ENCODE data around the gene TRNAU1AP.
A peak's percentile ranks its signal among the peaks of the same experiment; 100 is the strongest.
"Not testable (repeated sequence)": the region's sequence is repeated elsewhere in the genome, so short reads cannot be mapped to it uniquely, and the experiment has no call there.

TRNAU1AP gene

GRCh38 chr1:28592321-28593071 lies 39.6 kb downstream of the TRNAU1AP start:
- H3K9me3 Mint-ChIP-seq, result no peaks in the 10 kb centered on the region
- peak; percentile 70 for ATAC-seq (replicated peaks)
- peak overlapping the region in 1 of 2 donors; percentile 41 for H3K27ac Mint-ChIP-seq
- peaks cover 0 to 6% of the 10 kb centered on the region in 2 donors for H3K4me1 Mint-ChIP-seq (ENCODE audit: low read depth in 2 of 2)
- H3K27me3 Mint-ChIP-seq, result peaks cover 0 to 9% of the 10 kb centered on the region in 2 donors
- H3K36me3 Mint-ChIP-seq (ENCODE audit: insufficient read depth), result no peaks in the 10 kb centered on the region
- no peak for DNase-seq
- H3K4me3 Mint-ChIP-seq, result peak overlapping the region; percentile 74 to 79

GRCh38 chr1:28593988-28594356 lies 41.1 kb downstream of the TRNAU1AP start:
- not testable (repeated sequence) for H3K4me1 Mint-ChIP-seq (ENCODE audit: low read depth in 2 of 2); H3K27me3 Mint-ChIP-seq; H3K27ac Mint-ChIP-seq

GRCh38 chr1:28594686-28595411 lies 42.0 kb downstream of the TRNAU1AP start:
- H3K36me3 Mint-ChIP-seq (ENCODE audit: insufficient read depth); ATAC-seq (replicated peaks); H3K27me3 Mint-ChIP-seq; H3K4me3 Mint-ChIP-seq; DNase-seq; H3K27ac Mint-ChIP-seq; H3K9me3 Mint-ChIP-seq; H3K4me1 Mint-ChIP-seq (ENCODE audit: low read depth in 2 of 2): not testable (repeated sequence)

More at GRCh38 chr1:28593988-28594356, 41.1 kb downstream of the TRNAU1AP start:
- not testable (repeated sequence) for DNase-seq; H3K36me3 Mint-ChIP-seq (ENCODE audit: insufficient read depth); H3K9me3 Mint-ChIP-seq; H3K4me3 Mint-ChIP-seq; ATAC-seq (replicated peaks)

GRCh38 chr1:28595412-28596191 lies 42.7 kb downstream of the TRNAU1AP start:
- DNase-seq (no peak), ATAC-seq (replicated peaks) (no peak)
- no peak overlapping the region for H3K27ac Mint-ChIP-seq
- H3K27me3 Mint-ChIP-seq, result peaks cover 0 to 9% of the 10 kb centered on the region in 2 donors
- peaks cover 0 to 6% of the 10 kb centered on the region in 2 donors for H3K4me1 Mint-ChIP-seq (ENCODE audit: low read depth in 2 of 2)
- H3K9me3 Mint-ChIP-seq, result no peaks in the 10 kb centered on the region
- H3K36me3 Mint-ChIP-seq (ENCODE audit: insufficient read depth), result no peaks in the 10 kb centered on the region
- H3K4me3 Mint-ChIP-seq, result no peak overlapping the region

- H3K4me3 Mint-ChIP-seq, H3K27me3 Mint-ChIP-seq: not testable (repeated sequence)
Measured at GRCh38 chr1:28596276-28596675, 43.4 kb downstream of the TRNAU1AP start.

GRCh38 chr1:28601696-28602095 lies 48.8 kb downstream of the TRNAU1AP start:
- Mint-ChIP-seq H3K27ac (no peak overlapping the region), H3K27me3 (no peaks in the 10 kb centered on the region), H3K4me3 (no peak overlapping the region), H3K9me3 (no peaks in the 10 kb centered on the region), H3K4me1 (ENCODE audit: low read depth in 2 of 2) (no peaks in the 10 kb centered on the region), H3K36me3 (ENCODE audit: insufficient read depth) (peaks cover 27% of the 10 kb centered on the region)
- no peak for DNase-seq
- ATAC-seq (replicated peaks), result no peak

More at GRCh38 chr1:28596276-28596675, 43.4 kb downstream of the TRNAU1AP start:
- not testable (repeated sequence) for ATAC-seq (replicated peaks); H3K36me3 Mint-ChIP-seq (ENCODE audit: insufficient read depth); H3K4me1 Mint-ChIP-seq (ENCODE audit: low read depth in 2 of 2); DNase-seq; H3K9me3 Mint-ChIP-seq; H3K27ac Mint-ChIP-seq

GRCh38 chr1:28602536-28603439 lies 49.9 kb downstream of the TRNAU1AP start:
- Mint-ChIP-seq H3K9me3 (no peaks in the 10 kb centered on the region), H3K27me3 (no peaks in the 10 kb centered on the region), H3K27ac (peak overlapping the region in 1 of 2 donors; percentile 28), H3K4me1 (ENCODE audit: low read depth in 2 of 2) (no peaks in the 10 kb centered on the region), H3K36me3 (ENCODE audit: insufficient read depth) (peaks cover 35% of the 10 kb centered on the region), H3K4me3 (no peak overlapping the region)
- DNase-seq (peak in 1 of 3 experiments; percentile 17), ATAC-seq (replicated peaks) (no peak)

- Mint-ChIP-seq H3K27me3 (no peaks in the 10 kb centered on the region), H3K36me3 (ENCODE audit: insufficient read depth) (peaks cover 46% of the 10 kb centered on the region), H3K4me1 (ENCODE audit: low read depth in 2 of 2) (no peaks in the 10 kb centered on the region), H3K9me3 (no peaks in the 10 kb centered on the region), H3K27ac (no peak overlapping the region), H3K4me3 (no peak overlapping the region)
- no peak for ATAC-seq (replicated peaks)
- DNase-seq, result no peak
Measured at GRCh38 chr1:28604411-28604810, 51.5 kb downstream of the TRNAU1AP start.

GRCh38 chr1:28604962-28605361 lies 52.1 kb downstream of the TRNAU1AP start:
- no peak for DNase-seq
- H3K27me3 Mint-ChIP-seq, result no peaks in the 10 kb centered on the region
- H3K36me3 Mint-ChIP-seq (ENCODE audit: insufficient read depth), result peaks cover 52% of the 10 kb centered on the region
- ATAC-seq (replicated peaks), result no peak
- H3K27ac Mint-ChIP-seq, result no peak overlapping the region
- H3K4me3 Mint-ChIP-seq, result no peak overlapping the region
- H3K4me1 Mint-ChIP-seq (ENCODE audit: low read depth in 2 of 2), result no peaks in the 10 kb centered on the region
- H3K9me3 Mint-ChIP-seq, result no peaks in the 10 kb centered on the region

GRCh38 chr1:28606771-28607170 lies 53.9 kb downstream of the TRNAU1AP start:
- Mint-ChIP-seq H3K9me3 (no peaks in the 10 kb centered on the region), H3K27me3 (no peaks in the 10 kb centered on the region), H3K27ac (no peak overlapping the region), H3K4me1 (ENCODE audit: low read depth in 2 of 2) (no peaks in the 10 kb centered on the region), H3K36me3 (ENCODE audit: insufficient read depth) (peaks cover 65% of the 10 kb centered on the region), H3K4me3 (no peak overlapping the region)
- DNase-seq, result no peak
- no peak for ATAC-seq (replicated peaks)

- Mint-ChIP-seq H3K9me3 (no peaks in the 10 kb centered on the region), H3K27ac (no peak overlapping the region), H3K4me3 (no peak overlapping the region), H3K4me1 (ENCODE audit: low read depth in 2 of 2) (no peaks in the 10 kb centered on the region), H3K27me3 (no peaks in the 10 kb centered on the region), H3K36me3 (ENCODE audit: insufficient read depth) (peaks cover 73% of the 10 kb centered on the region)
- DNase-seq (no peak), ATAC-seq (replicated peaks) (no peak)
Measured at GRCh38 chr1:28613175-28613574, 60.3 kb downstream of the TRNAU1AP start.

Measured in effector memory CD8-positive, alpha-beta T cell (primary cell).